ENCODE measurements around the gene HEATR9.

HEATR9 gene

DNA sequence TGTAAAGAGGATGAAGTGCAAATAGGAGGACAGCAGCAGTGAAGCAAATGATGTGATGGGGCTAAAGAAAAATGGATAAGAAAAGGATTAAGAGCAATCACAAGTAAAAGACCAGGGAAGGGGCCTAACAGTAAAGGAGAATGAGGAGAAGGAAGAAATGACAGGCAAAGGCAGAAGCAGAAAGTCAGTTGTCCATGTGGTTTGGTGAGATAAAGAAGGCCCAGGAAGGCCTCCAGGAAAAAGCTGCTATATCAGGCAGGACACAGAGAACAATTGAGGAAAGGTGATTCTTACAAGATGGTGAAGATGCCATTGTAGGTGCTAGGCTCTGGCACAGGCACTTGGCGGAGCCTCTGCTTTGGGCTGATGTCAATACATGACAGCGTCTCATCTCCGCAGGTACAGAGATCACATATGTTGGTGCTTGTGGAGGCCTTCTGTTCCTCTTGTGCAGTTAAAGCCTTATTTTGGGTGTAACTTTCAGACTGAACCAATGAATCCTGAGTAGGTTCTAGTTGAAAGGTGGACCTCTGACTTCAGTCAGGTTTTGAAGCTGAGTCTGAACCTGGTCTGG is 43.7 kb upstream of the HEATR9 start:
- no peak for DNase-seq (ENCODE audit: extremely low read depth, low read depth)
- TF ChIP-seq CTCF (IDR thresholded peaks at IDR 0.05; ENCODE audit: low read depth, low read length, missing control alignments) = no peak

DNA sequence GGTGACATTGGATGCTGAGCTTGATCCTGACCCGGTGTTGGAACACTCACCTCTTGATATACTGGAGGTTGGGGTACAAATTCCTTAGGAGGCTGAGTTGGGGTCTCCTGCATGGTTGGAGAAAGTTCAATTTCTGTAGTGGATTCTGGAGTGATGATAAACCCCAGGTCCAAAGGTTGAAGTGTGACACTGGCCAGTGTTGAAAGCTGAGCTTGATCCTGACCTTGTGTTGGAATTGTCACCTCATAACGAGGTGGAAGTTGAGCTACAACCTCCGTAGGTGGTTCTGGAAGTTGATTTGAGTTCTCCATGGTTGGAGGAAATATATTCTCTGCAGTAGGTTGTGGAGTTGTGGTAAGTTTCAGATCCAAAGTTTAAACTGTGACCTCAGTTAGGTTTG is 40.7 kb upstream of the HEATR9 start:
- DNase-seq (ENCODE audit: extremely low read depth, low read depth) = no peak
- H3K4me3 ChIP-seq (replicated peaks; ENCODE audit: low read depth, low read length) = no peak overlapping the region
- no peak for TF ChIP-seq CTCF (IDR thresholded peaks at IDR 0.05; ENCODE audit: low read depth, low read length, missing control alignments)

More for the DNA sequence above, 43.7 kb upstream of the HEATR9 start:
- no peak overlapping the region for H3K4me3 ChIP-seq (replicated peaks; ENCODE audit: low read depth, low read length)

DNA sequence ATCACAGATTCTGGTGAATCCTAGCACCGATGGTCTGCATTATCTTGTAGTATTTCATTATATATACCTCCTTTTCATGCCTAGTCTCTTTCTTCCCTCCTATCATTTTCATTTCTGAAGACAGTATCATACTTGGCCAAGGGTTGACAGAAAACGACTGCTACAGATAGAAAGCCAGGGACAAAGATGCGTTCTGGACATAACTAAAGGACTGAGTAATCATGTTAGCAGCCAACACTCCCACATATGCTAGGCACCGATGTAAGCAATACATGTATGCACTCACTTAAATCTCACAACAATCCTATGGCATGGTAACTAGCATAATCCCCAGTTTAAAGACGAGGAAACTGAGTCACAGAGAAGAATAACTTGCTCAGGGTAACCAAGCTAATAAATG is 39.0 kb upstream of the HEATR9 start:
- DNase-seq (ENCODE audit: extremely low read depth, low read depth) = no peak
- no peak overlapping the region for H3K4me3 ChIP-seq (replicated peaks; ENCODE audit: low read depth, low read length)
- no peak for TF ChIP-seq CTCF (IDR thresholded peaks at IDR 0.05; ENCODE audit: low read depth, low read length, missing control alignments)

GRCh38 chr17:35906926-35907637 is 38.4 kb upstream of the HEATR9 start:
- no peak for TF ChIP-seq CTCF (IDR thresholded peaks at IDR 0.05; ENCODE audit: low read depth, low read length, missing control alignments)
- H3K4me3 ChIP-seq (replicated peaks; ENCODE audit: low read depth, low read length) = no peak overlapping the region
- DNase-seq (ENCODE audit: extremely low read depth, low read depth) = no peak

DNA sequence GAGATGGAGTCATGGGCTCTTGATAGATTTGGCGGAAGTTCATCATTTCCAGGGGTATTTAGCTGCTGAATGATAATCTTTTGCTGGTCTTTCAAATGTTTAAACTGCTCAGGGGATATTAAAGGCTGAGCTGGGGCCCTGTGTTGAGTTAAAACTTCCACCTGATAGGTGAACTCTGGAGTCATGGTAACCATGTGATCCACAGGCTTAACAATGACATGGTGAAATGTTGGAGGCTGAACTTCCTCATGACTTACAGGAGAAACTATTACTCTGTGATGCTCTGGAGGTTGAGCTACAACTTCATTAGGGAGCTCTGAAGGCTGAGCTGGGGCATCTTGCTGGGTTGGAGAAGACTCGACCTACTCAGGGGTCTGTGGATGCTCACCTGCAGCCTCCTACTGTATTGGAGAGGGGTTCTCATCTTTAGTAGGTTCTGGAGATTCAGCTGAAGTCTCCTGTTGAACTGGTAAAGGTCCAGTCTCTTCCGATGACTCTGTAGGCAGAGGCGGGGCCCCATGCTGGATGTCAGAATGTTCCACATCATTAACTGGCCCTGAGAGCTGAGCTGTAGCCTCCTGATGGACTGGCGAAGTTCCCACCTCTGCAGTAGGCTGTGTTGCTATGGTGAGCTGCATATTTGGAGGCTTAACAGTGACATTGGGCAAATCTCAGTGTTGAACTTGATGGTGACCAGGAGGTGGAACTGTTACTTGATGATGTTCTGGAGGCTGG is 37.7 kb upstream of the HEATR9 start:
- no peak overlapping the region for H3K4me3 ChIP-seq (replicated peaks; ENCODE audit: low read depth, low read length)
- DNase-seq (ENCODE audit: extremely low read depth, low read depth) = no peak
- no peak for TF ChIP-seq CTCF (IDR thresholded peaks at IDR 0.05; ENCODE audit: low read depth, low read length, missing control alignments)

DNA sequence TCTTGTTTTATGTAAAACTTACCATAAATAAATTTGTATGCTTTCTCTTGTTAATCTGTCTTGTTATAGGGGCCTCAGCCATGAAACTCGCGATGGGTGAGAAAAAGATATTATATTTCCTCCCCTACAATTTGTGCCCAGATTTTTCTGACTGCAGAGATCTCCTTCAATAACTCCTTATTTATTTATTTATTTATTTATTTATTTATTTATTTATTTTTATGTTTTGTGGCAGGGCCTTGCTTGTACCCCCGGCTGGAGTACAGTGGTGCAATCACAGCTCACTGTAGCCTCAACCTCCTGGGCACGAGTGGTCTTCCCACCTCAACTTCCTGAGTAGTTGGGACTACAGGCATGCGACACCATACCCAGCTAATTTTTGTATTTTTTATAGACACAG is 34.8 kb upstream of the HEATR9 start:
- TF ChIP-seq CTCF (IDR thresholded peaks at IDR 0.05; ENCODE audit: low read depth, low read length, missing control alignments) = no peak
- no peak for DNase-seq (ENCODE audit: extremely low read depth, low read depth)
- H3K4me3 ChIP-seq (replicated peaks; ENCODE audit: low read depth, low read length) = no peak overlapping the region
